ENCODE data around the gene BCHE. TPM values are rescaled to one million over a fixed set of nuclear protein-coding genes. Genes with fewer than 3 reads are reported as not detected.

The BCHE gene
- total RNA-seq, result 0.26 and 0.51 TPM in 2 replicates

- Histone ChIP-seq H3K4me3 (ENCODE audit: low read depth, low read length) (no peak within 1 kb of the TSS), H3K36me3 (ENCODE audit: control insufficient read depth, insufficient read depth, low read length) (no peaks in the 10 kb centered on the region), H3K27me3 (ENCODE audit: control insufficient read depth, insufficient read depth, low read length) (no peaks in the 10 kb centered on the region)
- TF ChIP-seq, protein P1, sequence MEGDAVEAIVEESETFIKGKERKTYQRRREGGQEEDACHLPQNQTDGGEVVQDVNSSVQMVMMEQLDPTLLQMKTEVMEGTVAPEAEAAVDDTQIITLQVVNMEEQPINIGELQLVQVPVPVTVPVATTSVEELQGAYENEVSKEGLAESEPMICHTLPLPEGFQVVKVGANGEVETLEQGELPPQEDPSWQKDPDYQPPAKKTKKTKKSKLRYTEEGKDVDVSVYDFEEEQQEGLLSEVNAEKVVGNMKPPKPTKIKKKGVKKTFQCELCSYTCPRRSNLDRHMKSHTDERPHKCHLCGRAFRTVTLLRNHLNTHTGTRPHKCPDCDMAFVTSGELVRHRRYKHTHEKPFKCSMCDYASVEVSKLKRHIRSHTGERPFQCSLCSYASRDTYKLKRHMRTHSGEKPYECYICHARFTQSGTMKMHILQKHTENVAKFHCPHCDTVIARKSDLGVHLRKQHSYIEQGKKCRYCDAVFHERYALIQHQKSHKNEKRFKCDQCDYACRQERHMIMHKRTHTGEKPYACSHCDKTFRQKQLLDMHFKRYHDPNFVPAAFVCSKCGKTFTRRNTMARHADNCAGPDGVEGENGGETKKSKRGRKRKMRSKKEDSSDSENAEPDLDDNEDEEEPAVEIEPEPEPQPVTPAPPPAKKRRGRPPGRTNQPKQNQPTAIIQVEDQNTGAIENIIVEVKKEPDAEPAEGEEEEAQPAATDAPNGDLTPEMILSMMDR (IDR thresholded peaks at IDR 0.05; ENCODE audit: insufficient read depth, low read length, severe bottlenecking), result no peak
- FAIRE-seq (no peak), DNase-seq (ENCODE audit: low read depth) (peak; percentile 25)
These were observed at the start of gene BCHE for GRCh38 chr3:165837058-165837525. Gene BCHE (minus strand): TSS chr3:165837423. CDS start chr3:165831033, 6,390 bp downstream.

GRCh38 chr3:165885558-165886270 is 48.5 kb upstream of the BCHE start:
- H3K36me3 ChIP-seq (ENCODE audit: control insufficient read depth, insufficient read depth, low read length), result no peaks in the 10 kb centered on the region
- no peak for FAIRE-seq
- TF ChIP-seq, protein P1 (IDR thresholded peaks at IDR 0.05; ENCODE audit: insufficient read depth, low read length, severe bottlenecking), result no peak

DNA sequence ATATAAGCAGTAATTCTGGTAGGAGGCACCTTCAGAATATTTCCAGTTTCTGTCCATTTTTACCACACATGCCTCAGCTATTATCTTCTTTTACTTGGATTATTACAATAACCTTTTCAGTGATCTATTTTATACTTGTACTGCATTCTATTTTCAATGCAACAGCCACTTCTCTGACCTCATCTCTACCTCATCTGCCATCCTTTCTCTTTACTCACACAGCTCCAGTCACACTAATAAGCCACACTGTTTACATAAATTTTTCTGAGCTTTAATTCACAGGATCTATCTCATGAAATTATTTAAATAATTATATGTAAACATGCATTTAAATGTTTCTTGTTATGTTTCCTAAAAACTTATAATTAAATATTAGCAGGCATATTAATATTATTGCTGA is 47.3 kb upstream of the BCHE start:
- no peaks in the 10 kb centered on the region for H3K36me3 ChIP-seq (ENCODE audit: control insufficient read depth, insufficient read depth, low read length)
- H3K27me3 ChIP-seq (ENCODE audit: control insufficient read depth, insufficient read depth, low read length), result no peaks in the 10 kb centered on the region
- TF ChIP-seq, protein P1 (IDR thresholded peaks at IDR 0.05; ENCODE audit: insufficient read depth, low read length, severe bottlenecking), result no peak
- no peak for FAIRE-seq
- DNase-seq (ENCODE audit: low read depth), result no peak
- H3K4me3 ChIP-seq (ENCODE audit: low read depth, low read length), result no peak overlapping the region

More at GRCh38 chr3:165885558-165886270, 48.5 kb upstream of the BCHE start:
- no peak for DNase-seq (ENCODE audit: low read depth)
- H3K4me3 ChIP-seq (ENCODE audit: low read depth, low read length), result no peak overlapping the region
- H3K27me3 ChIP-seq (ENCODE audit: control insufficient read depth, insufficient read depth, low read length), result no peaks in the 10 kb centered on the region

DNA sequence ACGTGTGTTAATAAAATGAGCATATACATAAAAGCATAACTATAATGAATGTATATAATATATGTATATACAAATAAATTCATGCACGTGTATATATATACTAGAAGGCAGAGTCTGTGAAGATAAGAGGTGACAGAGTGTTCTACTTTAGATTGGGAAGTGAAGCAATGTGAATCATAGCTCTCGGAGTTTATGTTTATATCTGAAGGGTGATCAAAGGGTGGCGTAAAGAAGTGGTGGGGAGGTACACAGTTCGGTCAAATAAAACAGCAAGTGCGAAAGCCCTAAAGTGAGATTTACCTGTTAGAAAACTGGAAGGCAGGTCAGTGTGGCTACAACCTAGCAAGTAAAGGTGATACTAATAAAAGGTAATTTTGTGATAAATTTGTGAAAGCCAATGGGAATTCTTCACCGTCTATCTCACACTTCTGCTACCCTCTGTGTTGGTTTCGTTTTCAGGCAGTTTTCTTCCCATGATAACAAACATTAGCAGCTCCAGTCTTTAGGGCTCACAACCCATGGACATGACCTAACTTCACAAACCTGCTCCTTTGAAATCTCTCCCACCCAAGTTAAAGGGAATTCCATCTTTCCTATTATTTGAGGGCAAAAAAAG is 46.7 kb upstream of the BCHE start:
- FAIRE-seq, result no peak
- TF ChIP-seq, protein P1 (IDR thresholded peaks at IDR 0.05; ENCODE audit: insufficient read depth, low read length, severe bottlenecking), result no peak
- no peaks in the 10 kb centered on the region for H3K27me3 ChIP-seq (ENCODE audit: control insufficient read depth, insufficient read depth, low read length)
- no peaks in the 10 kb centered on the region for H3K36me3 ChIP-seq (ENCODE audit: control insufficient read depth, insufficient read depth, low read length)
- no peak for DNase-seq (ENCODE audit: low read depth)
- no peak overlapping the region for H3K4me3 ChIP-seq (ENCODE audit: low read depth, low read length)

GRCh38 chr3:165883117-165883516 is 45.9 kb upstream of the BCHE start:
- Histone ChIP-seq H3K4me3 (ENCODE audit: low read depth, low read length) (no peak overlapping the region), H3K36me3 (ENCODE audit: control insufficient read depth, insufficient read depth, low read length) (no peaks in the 10 kb centered on the region), H3K27me3 (ENCODE audit: control insufficient read depth, insufficient read depth, low read length) (no peaks in the 10 kb centered on the region)
- FAIRE-seq (no peak), DNase-seq (ENCODE audit: low read depth) (no peak)
- TF ChIP-seq, protein P1 (IDR thresholded peaks at IDR 0.05; ENCODE audit: insufficient read depth, low read length, severe bottlenecking), result no peak
